GM23248 (cell line): ENCODE data around the gene LYST.

Source experiments
- EZH2 ChIP-seq: fragments of 200-600 bp; sonication (generic); IDR thresholded peaks from 2 replicates; pipeline ENCODE4 v1.6.1; 2018; ENCODE audit warnings: antibody characterized with exemption, mild to moderate bottlenecking; ENCODE audit not compliant: insufficient read depth, poor library complexity, severe bottlenecking
- EZH2phosphoT487 ChIP-seq: fragments of 200-600 bp; sonication (generic); IDR thresholded peaks from 2 replicates; pipeline ENCODE4 v1.6.1; 2018; ENCODE audit warnings: antibody characterized with exemption, moderate library complexity, mild to moderate bottlenecking, low read depth; ENCODE audit not compliant: insufficient read depth

- TF ChIP-seq EZH2phosphoT487: no peak
- no peak for TF ChIP-seq EZH2
Observed at GRCh38 chr1:235858766-235859165, 7.9 kb downstream of the LYST start.
